Activated naive CD8-positive, alpha-beta T cell treated with anti-CD3 and anti-CD28 coated beads, Interleukin-2, amount 50 U/mL, for 24 hours (primary cell): ENCODE results near the gene TRMT2B.
"Not testable (repeated sequence)": the region's sequence is repeated elsewhere in the genome, so short reads cannot be mapped to it uniquely, and the experiment has no call there.

ENCODE experiments used
- ATAC-seq: fragments of 150-1000 bp; cut with Tn5 transposase; one replicate; pipeline ENCODE4 v1.10.0; 2021
- DNase-seq: peaks from one replicate; pipeline ENCODE4 v3.0.0; 2021
- H3K27ac Mint-ChIP-seq: one replicate; pipeline ENCODE4 v1.8.0; 2021; ENCODE audit warnings: mild to moderate bottlenecking, mixed read lengths
- H3K27me3 Mint-ChIP-seq: one replicate; pipeline ENCODE4 v1.8.0; 2021; ENCODE audit warnings: mixed read lengths
- H3K36me3 Mint-ChIP-seq: one replicate; pipeline ENCODE4 v1.8.0; 2021; ENCODE audit warnings: low read depth, mixed read lengths
- H3K4me1 Mint-ChIP-seq: one replicate; pipeline ENCODE4 v1.8.0; 2021; ENCODE audit warnings: mixed read lengths
- H3K4me3 Mint-ChIP-seq: one replicate; pipeline ENCODE4 v1.8.0; 2021; ENCODE audit warnings: mild to moderate bottlenecking, moderate library complexity, mixed read lengths
- H3K9me3 Mint-ChIP-seq: one replicate; pipeline ENCODE4 v1.8.0; 2021; ENCODE audit warnings: mixed read lengths

TRMT2B gene

GRCh38 chrX:101037231-101037630 lies 14.7 kb downstream of the TRMT2B start:
- no peak for ATAC-seq
- Mint-ChIP-seq H3K27me3 (no peaks in the 10 kb centered on the region), H3K36me3 (peaks cover 12% of the 10 kb centered on the region), H3K9me3 (no peaks in the 10 kb centered on the region), H3K4me3 (no peak overlapping the region), H3K27ac (no peak overlapping the region), H3K4me1 (no peaks in the 10 kb centered on the region)
- DNase-seq = no peak

- Mint-ChIP-seq H3K4me1 (peaks cover 6% of the 10 kb centered on the region), H3K36me3 (peaks cover 31% of the 10 kb centered on the region), H3K27ac (no peak overlapping the region), H3K9me3 (no peaks in the 10 kb centered on the region), H3K27me3 (no peaks in the 10 kb centered on the region), H3K4me3 (no peak overlapping the region)
- ATAC-seq (no peak), DNase-seq (no peak)
Measured at GRCh38 chrX:101029665-101030064, 22.2 kb downstream of the TRMT2B start.

GRCh38 chrX:101028562-101028961 lies 23.3 kb downstream of the TRMT2B start:
- ATAC-seq (no peak), DNase-seq (no peak)
- peaks cover 6% of the 10 kb centered on the region for H3K4me1 Mint-ChIP-seq
- peaks cover 31% of the 10 kb centered on the region for H3K36me3 Mint-ChIP-seq
- H3K4me3 Mint-ChIP-seq = no peak overlapping the region
- H3K27ac Mint-ChIP-seq = no peak overlapping the region
- H3K27me3 Mint-ChIP-seq = no peaks in the 10 kb centered on the region
- H3K9me3 Mint-ChIP-seq = no peaks in the 10 kb centered on the region

DNA sequence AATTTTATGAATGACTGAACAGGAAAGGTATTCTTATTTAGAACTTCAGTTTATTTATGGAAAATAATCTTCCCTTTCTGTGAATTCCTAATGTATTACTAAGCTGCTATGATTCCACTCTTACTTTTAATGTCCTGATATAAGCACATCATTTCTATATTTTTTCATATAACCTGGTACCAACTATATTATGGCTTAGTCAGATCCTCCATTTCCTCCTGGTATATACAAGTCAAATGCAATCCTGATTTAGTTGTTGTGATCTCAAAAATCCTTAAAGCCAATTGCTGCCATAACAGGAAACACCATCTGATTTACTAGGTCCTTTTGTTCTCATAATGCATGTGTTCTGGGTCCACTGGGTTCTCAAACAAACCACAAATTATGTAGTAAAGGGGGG lies 26.8 kb downstream of the TRMT2B start:
- DNase-seq (no peak), ATAC-seq (no peak)
- Mint-ChIP-seq H3K9me3 (no peaks in the 10 kb centered on the region), H3K27ac (no peak overlapping the region), H3K4me3 (no peak overlapping the region), H3K4me1 (peaks cover 6% of the 10 kb centered on the region), H3K36me3 (peaks cover 34% of the 10 kb centered on the region), H3K27me3 (no peaks in the 10 kb centered on the region)

DNA sequence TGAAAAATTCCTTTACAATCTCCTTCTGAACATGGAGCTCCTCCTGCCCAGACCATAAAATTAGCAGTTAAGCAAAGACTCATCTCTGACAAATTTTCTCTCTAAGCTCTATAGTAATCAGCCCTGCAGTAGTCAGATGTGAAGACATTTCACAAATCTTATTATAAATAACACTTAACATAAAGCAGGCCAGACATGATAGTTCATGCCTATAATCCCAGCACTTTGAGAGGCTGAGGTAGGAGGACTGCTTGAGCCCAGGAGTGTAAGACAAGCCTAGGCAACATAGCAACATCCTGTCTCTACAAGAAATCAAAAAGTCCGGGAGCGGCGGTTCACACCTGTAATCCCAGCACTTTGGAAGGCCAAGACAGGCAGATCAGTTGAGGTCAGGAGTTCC lies 29.9 kb downstream of the TRMT2B start:
- DNase-seq (no peak), ATAC-seq (no peak)
- Mint-ChIP-seq H3K27ac (no peak overlapping the region), H3K27me3 (no peaks in the 10 kb centered on the region), H3K9me3 (no peaks in the 10 kb centered on the region), H3K4me3 (no peak overlapping the region), H3K36me3 (peaks cover 22% of the 10 kb centered on the region), H3K4me1 (peaks cover 3% of the 10 kb centered on the region)

DNA sequence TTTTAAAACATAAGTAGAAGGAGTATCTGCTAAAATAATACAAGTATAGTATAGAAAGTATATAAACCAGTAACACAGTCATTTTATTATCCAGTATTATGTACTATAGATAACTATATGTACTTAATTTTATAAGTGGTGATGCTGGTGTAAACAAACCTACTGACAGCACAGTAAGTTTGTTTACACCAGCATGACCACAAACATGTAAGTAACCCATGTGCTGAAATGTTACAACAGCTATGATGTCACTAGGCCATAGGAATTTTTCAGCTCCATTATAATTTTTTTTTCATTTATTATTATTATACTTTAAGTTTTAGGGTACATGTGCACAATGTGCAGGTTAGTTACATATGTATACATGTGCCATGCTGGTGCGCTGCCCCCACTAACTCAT lies 39.9 kb downstream of the TRMT2B start:
- not testable (repeated sequence) for H3K9me3 Mint-ChIP-seq, DNase-seq, ATAC-seq, H3K27ac Mint-ChIP-seq, H3K4me3 Mint-ChIP-seq, H3K27me3 Mint-ChIP-seq, H3K4me1 Mint-ChIP-seq
- peaks cover 29% of the 10 kb centered on the region for H3K36me3 Mint-ChIP-seq

DNA sequence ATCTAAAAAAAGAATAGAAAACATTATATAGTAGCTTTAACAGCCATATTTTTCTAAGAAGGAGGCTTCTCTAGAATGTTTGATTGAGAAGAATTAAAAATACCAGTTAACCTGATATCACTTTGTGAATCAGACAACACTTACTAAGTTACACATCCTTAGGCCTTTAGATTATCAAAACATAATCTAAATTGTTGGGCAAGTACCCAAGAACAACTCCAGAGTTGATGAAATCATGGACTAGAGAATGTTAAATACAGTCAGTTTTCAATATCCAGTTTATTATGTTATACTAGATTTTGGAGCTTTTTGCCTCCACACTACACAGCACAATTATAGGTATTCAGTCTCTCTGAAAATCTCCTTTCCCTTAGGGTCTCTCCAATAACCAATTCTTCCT lies 42.8 kb downstream of the TRMT2B start:
- no peaks in the 10 kb centered on the region for H3K9me3 Mint-ChIP-seq
- no peaks in the 10 kb centered on the region for H3K4me1 Mint-ChIP-seq
- H3K4me3 Mint-ChIP-seq = no peak overlapping the region
- ATAC-seq = no peak
- DNase-seq = no peak
- no peaks in the 10 kb centered on the region for H3K27me3 Mint-ChIP-seq
- peaks cover 22% of the 10 kb centered on the region for H3K36me3 Mint-ChIP-seq
- no peak overlapping the region for H3K27ac Mint-ChIP-seq

- Mint-ChIP-seq H3K27ac (no peak overlapping the region), H3K4me3 (no peak overlapping the region), H3K4me1 (peaks cover 12% of the 10 kb centered on the region), H3K9me3 (no peaks in the 10 kb centered on the region), H3K36me3 (peaks cover 3% of the 10 kb centered on the region), H3K27me3 (no peaks in the 10 kb centered on the region)
- DNase-seq = no peak
- no peak for ATAC-seq
Measured at GRCh38 chrX:100999451-100999850, 52.5 kb downstream of the TRMT2B start.

DNA sequence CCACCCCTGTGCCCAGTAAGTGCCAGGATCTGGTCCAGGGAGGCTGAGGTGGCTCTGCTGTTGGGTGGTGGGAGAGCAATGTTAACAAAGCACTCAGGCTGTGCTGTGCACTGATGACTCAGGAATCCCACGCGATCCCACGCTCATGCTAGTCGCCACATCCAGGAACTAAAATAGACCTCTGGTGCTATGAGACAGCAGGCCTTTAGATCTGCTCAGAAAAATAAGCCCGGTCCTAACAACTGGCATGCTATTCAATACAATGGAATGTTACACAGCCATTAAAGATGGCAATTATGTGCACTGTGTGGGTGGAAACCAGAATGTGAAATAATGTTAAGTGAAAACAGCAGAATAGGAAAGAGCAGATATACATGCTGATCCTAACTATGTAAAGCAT lies 56.4 kb downstream of the TRMT2B start:
- peak overlapping the region; percentile 65 for H3K27ac Mint-ChIP-seq
- DNase-seq (peak; percentile 28), ATAC-seq (peak; percentile 74)
- peaks cover 3% of the 10 kb centered on the region for H3K36me3 Mint-ChIP-seq
- H3K4me1 Mint-ChIP-seq = peaks cover 18% of the 10 kb centered on the region
- H3K9me3 Mint-ChIP-seq = no peaks in the 10 kb centered on the region
- H3K27me3 Mint-ChIP-seq = no peaks in the 10 kb centered on the region
- no peak overlapping the region for H3K4me3 Mint-ChIP-seq

DNA sequence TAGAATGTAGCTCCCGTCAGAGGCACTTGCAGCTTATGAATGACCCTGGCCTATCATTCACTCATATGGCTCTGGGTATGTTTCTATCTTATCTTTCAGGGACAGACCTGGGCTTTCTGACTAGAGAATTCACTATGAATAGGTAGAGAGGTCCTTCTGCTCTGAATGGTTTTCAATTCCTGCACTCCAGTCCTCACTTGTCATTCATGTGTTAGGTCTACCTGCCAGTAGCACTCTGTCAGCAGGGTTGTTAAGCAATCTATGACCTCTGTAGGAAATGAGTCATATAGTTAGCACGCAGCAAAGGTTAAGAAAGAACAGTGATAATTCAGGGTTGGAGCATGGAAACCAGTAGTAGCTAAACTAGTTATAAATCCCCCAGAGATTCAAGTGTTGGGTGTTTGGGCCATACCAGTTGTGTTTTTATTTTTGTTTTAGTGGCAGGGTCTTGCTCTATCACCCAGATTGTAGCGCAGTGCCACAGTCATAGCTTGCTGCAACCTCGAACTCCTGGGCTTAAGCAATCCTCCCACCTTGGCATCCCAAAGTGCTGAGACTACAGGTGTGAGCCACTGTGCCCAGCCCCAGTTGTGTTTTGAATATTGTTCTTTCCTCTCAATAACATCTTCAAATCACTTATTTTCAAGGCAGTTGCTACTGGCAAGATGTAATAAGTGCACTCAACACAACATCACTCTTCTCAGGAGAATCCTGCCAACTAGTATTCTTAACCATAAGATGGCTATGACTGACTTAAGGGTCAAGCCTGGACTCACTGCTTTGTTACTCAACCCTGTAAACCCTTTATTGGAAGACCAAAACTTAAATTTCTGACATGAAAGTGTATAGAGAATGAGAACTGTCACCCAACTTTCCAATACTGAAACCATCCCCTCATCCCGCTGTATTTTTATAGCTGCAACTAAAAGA lies 57.3 kb downstream of the TRMT2B start:
- peak overlapping the region; percentile 65 for H3K27ac Mint-ChIP-seq
- no peaks in the 10 kb centered on the region for H3K9me3 Mint-ChIP-seq
- no peaks in the 10 kb centered on the region for H3K27me3 Mint-ChIP-seq
- H3K4me1 Mint-ChIP-seq = peaks cover 18% of the 10 kb centered on the region
- ATAC-seq (peak; percentile 92), DNase-seq (no peak)
- H3K36me3 Mint-ChIP-seq = peaks cover 3% of the 10 kb centered on the region
- H3K4me3 Mint-ChIP-seq = no peak overlapping the region

DNA sequence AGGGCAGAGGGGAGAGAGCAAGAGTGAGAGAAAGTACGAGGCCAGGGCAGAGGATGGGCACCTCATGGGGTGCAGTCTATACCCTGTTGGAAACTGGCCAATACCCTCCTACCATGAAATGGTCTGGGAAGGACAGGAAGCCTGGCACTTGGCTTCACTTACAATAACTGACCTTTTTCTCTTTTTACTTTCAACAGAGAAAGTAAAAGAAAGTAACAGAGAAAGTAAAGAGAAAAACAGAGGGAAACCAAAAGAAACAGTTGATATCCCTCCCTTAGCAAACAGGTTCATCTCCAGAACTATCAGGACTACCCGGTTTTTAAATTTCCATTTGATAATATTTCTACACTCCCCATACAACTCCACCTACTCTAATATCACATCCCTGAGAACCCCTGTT lies 61.8 kb downstream of the TRMT2B start:
- DNase-seq (no peak), ATAC-seq (no peak)
- H3K27me3 Mint-ChIP-seq = no peaks in the 10 kb centered on the region
- peaks cover 14% of the 10 kb centered on the region for H3K4me1 Mint-ChIP-seq
- no peaks in the 10 kb centered on the region for H3K9me3 Mint-ChIP-seq
- H3K36me3 Mint-ChIP-seq = peaks cover 5% of the 10 kb centered on the region
- H3K27ac Mint-ChIP-seq = no peak overlapping the region
- no peak overlapping the region for H3K4me3 Mint-ChIP-seq

- Mint-ChIP-seq H3K4me3 (no peak overlapping the region), H3K9me3 (no peaks in the 10 kb centered on the region), H3K27me3 (no peaks in the 10 kb centered on the region), H3K4me1 (no peaks in the 10 kb centered on the region), H3K36me3 (peaks cover 5% of the 10 kb centered on the region), H3K27ac (no peak overlapping the region)
- ATAC-seq (no peak), DNase-seq (no peak)
Measured at GRCh38 chrX:100984818-100985217, 67.1 kb downstream of the TRMT2B start.

GRCh38 chrX:100981498-100981845 lies 70.4 kb downstream of the TRMT2B start:
- H3K4me3 Mint-ChIP-seq, H3K4me1 Mint-ChIP-seq, H3K9me3 Mint-ChIP-seq, ATAC-seq, H3K27ac Mint-ChIP-seq, H3K27me3 Mint-ChIP-seq, DNase-seq, H3K36me3 Mint-ChIP-seq: not testable (repeated sequence)

DNA sequence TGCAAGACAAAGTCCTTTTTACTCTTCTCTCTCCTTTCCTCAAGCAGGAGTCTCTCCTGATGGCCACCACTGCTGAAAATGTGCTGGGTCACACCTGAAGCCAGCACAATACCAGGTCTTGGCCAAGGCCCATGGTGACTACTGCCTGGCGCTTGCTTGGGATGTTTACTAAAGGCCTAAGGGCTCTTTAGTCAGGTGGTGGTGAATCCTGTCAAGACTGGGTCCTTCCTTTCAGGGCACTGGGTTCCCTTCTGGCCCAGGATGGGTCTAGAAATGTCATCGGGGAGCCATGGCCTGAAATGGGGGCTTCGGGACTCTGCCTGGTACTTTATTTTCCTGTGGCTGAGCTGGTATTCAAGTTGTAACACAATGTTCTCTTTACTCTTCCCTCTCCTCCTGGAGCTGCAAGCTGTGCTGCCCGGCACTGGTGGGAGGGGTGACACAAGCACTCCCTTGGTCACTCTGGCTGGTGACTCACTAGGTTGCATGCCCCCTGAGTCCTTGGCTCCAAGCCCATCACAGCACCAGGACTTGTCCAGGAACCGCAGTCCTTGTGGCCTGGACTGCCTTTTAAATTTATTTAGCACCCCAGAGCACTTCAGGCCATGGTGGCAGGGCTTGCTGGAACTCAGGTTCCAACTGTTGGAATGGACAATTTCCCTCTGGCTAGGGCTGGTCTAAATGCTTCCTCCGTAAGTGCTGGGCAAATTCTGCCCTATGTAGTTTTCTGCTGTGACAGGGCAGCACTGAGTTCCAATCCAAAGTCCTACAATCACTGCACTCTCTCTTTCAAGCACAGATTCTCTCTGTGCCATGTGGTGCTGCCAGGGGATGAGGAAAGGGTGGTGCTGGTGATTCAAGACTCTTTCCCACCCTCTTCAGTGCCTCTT lies 71.1 kb downstream of the TRMT2B start:
- DNase-seq (no peak), ATAC-seq (no peak)
- Mint-ChIP-seq H3K4me1 (no peaks in the 10 kb centered on the region), H3K27ac (no peak overlapping the region), H3K27me3 (no peaks in the 10 kb centered on the region), H3K9me3 (no peaks in the 10 kb centered on the region), H3K36me3 (no peaks in the 10 kb centered on the region), H3K4me3 (no peak overlapping the region)
